Measurements from ENCODE around the gene MICALL1. TPM values are rescaled to one million over a fixed set of nuclear protein-coding genes. Genes with fewer than 3 reads are reported as not detected.

Gene MICALL1
- total RNA-seq, 1 donor from 2014 or later: 43.9 TPM

DNA sequence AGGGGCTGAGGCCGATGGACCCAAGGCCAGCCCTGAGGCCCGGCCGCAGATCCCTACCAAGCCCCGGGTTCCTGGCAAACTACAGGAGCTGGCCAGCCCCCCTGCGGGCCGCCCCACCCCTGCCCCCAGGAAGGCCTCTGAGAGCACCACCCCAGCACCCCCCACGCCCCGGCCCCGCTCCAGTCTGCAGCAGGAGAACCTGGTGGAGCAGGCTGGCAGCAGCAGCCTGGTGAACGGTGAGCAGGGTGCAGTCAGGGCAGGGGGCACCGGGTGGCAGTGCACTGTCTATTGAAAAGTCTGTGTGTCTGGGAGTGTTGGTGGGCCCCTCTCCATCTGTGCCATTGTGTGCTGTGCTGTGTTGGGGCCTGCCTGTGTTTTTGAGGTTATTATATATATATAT lies 16.1 kb downstream of the MICALL1 start:
- no peaks in the 10 kb centered on the region for H3K27me3 ChIP-seq
- intact Hi-C loops (cut with DNase I): no loop called here
- TF ChIP-seq, protein P1, sequence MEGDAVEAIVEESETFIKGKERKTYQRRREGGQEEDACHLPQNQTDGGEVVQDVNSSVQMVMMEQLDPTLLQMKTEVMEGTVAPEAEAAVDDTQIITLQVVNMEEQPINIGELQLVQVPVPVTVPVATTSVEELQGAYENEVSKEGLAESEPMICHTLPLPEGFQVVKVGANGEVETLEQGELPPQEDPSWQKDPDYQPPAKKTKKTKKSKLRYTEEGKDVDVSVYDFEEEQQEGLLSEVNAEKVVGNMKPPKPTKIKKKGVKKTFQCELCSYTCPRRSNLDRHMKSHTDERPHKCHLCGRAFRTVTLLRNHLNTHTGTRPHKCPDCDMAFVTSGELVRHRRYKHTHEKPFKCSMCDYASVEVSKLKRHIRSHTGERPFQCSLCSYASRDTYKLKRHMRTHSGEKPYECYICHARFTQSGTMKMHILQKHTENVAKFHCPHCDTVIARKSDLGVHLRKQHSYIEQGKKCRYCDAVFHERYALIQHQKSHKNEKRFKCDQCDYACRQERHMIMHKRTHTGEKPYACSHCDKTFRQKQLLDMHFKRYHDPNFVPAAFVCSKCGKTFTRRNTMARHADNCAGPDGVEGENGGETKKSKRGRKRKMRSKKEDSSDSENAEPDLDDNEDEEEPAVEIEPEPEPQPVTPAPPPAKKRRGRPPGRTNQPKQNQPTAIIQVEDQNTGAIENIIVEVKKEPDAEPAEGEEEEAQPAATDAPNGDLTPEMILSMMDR (IDR thresholded peaks at IDR 0.05): no peak
- peaks cover 73 to 74% of the 10 kb centered on the region in 2 donors for H3K36me3 ChIP-seq
- no peaks in the 10 kb centered on the region for H3K4me1 ChIP-seq
- no peak for DNase-seq (ENCODE audit: low spot score in 2 of 2)
- no peaks in the 10 kb centered on the region for H3K9me3 ChIP-seq
- no peak overlapping the region for H3K27ac ChIP-seq
- H3K4me3 ChIP-seq: no peak overlapping the region

DNA sequence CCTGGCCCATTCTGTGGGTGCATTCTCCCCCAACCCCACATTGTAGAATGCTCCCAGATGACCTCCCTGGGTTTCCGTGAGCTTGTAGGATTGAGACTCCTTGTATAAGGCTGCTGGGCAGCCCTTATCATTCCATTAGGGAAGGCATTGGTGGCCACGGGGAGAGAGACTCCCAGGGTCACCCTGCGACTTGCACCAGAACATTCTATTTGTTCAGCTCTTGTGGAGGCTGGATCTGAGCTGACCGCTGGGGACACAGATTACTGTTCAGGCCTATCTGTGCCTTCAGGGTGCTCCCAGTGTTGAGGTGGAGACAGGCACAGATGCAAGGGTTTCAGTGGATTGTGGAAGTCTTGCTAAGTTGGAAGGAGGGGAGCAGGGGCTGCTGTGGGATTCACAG lies 17.8 kb downstream of the MICALL1 start:
- intact Hi-C loops (cut with DNase I): no loop called here
- Histone ChIP-seq H3K4me3 (no peak overlapping the region), H3K9me3 (no peaks in the 10 kb centered on the region), H3K4me1 (no peaks in the 10 kb centered on the region), H3K27ac (no peak overlapping the region), H3K36me3 (peaks cover 73 to 74% of the 10 kb centered on the region in 2 donors), H3K27me3 (no peaks in the 10 kb centered on the region)
- no peak for DNase-seq (ENCODE audit: low spot score in 2 of 2)
- TF ChIP-seq, protein P1 (IDR thresholded peaks at IDR 0.05): no peak

DNA sequence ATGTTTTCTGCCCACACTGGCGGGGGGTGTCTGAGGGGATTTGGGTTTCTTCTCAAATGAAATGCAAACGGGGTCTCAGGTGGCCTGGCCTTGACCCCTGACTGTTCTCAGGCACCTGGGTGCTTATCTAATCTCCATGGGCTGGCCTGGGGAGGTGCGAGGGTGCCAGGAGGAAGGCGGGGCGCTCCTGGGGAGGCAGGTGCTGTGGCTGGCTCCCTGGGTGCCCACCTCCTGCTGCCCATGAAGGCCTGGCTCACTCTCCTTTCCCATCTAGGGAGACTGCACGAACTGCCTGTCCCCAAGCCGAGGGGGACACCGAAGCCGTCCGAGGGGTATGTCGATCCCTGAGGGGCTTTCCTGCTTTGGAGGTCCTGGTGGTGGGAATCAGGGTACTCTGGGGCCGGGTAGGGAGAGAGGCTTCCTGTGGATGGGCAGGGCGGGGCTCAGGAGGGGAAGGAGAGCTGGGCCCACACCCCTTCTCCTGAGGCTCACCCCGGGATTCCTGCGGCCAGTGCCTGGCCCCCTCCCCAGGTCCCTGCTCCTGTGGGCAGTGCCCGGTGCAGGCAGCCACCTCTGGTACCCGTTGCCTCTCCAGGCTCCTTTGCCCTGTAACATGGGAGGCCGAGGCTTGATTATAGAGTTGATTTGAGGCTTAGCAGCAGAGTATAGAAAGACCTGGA lies 18.4 kb downstream of the MICALL1 start:
- H3K4me3 ChIP-seq: no peak overlapping the region
- H3K27ac ChIP-seq: no peak overlapping the region
- DNase-seq (ENCODE audit: low spot score in 2 of 2): no peak
- TF ChIP-seq, protein P1 (IDR thresholded peaks at IDR 0.05): no peak
- H3K4me1 ChIP-seq: no peaks in the 10 kb centered on the region
- intact Hi-C loops (cut with DNase I): no loop called here
- H3K27me3 ChIP-seq: no peaks in the 10 kb centered on the region
- H3K36me3 ChIP-seq: peaks cover 74 to 75% of the 10 kb centered on the region in 2 donors
- no peaks in the 10 kb centered on the region for H3K9me3 ChIP-seq

DNA sequence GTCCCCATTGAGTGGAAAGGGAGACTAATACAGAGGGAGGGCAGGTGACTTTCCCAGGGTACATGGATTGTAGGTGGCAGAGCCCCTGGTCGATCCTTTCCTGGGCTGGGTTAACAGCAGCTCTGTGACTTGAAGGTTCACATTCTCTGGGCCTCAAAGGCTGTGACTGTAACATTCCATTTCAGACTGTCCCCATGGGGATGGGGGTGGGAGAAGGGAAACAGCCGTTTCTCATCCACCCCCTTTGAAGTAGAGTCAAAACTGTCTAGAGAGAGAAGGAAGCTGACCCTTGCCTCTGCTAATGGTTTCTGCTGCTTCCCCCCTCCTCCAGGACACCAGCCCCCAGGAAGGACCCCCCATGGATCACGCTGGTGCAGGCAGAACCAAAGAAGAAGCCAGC lies 19.2 kb downstream of the MICALL1 start:
- TF ChIP-seq, protein P1 (IDR thresholded peaks at IDR 0.05): no peak
- H3K27me3 ChIP-seq: no peaks in the 10 kb centered on the region
- no peak overlapping the region for H3K27ac ChIP-seq
- intact Hi-C loops (cut with DNase I): no loop called here
- peaks cover 72 to 78% of the 10 kb centered on the region in 2 donors for H3K36me3 ChIP-seq
- no peak for DNase-seq (ENCODE audit: low spot score in 2 of 2)
- H3K9me3 ChIP-seq: no peaks in the 10 kb centered on the region
- H3K4me1 ChIP-seq: no peaks in the 10 kb centered on the region
- no peak overlapping the region for H3K4me3 ChIP-seq

DNA sequence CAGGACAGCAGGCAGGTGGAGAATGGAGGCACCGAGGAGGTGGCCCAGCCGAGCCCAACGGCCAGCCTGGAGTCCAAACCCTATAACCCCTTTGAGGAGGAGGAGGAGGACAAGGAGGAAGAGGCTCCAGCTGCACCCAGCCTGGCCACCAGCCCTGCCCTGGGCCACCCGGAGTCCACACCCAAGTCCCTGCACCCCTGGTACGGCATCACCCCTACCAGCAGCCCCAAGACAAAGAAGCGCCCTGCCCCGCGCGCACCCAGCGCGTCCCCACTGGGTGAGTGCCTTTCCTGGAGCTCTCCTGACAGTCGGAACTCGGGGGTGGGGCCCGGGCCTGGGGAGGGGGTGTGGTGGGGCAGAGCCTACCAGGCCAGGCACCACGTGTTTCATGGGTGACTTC lies 19.7 kb downstream of the MICALL1 start:
- peaks cover 69 to 78% of the 10 kb centered on the region in 2 donors for H3K36me3 ChIP-seq
- H3K27ac ChIP-seq: no peak overlapping the region

More for the DNA sequence above, 19.7 kb downstream of the MICALL1 start:
- intact Hi-C loops (cut with DNase I): no loop called here
- no peak overlapping the region for H3K4me3 ChIP-seq
- TF ChIP-seq, protein P1 (IDR thresholded peaks at IDR 0.05): no peak
- H3K4me1 ChIP-seq: no peaks in the 10 kb centered on the region
- no peaks in the 10 kb centered on the region for H3K27me3 ChIP-seq
- DNase-seq (ENCODE audit: low spot score in 2 of 2): no peak
- no peaks in the 10 kb centered on the region for H3K9me3 ChIP-seq

Measured in ascending aorta (tissue), 2 donors.